Heart right ventricle (tissue), 16 donors: ENCODE results near the gene DENND2A. TPM values are rescaled to one million over a fixed set of nuclear protein-coding genes. Genes with fewer than 3 reads are reported as not detected.
A peak's percentile ranks its signal among the peaks of the same experiment; 100 is the strongest.

ENCODE experiments used
- ATAC-seq, 8 donors: fragments of 200-7000 bp; cut with Tn5 transposase; one replicate each; pipeline ENCODE4 v1.9.1; 2020; ENCODE audit warnings: mild to moderate bottlenecking in 8 of 8, moderate library complexity in 8 of 8, moderate number of reproducible peaks in 1 of 8
- DNase-seq, 2 donors: peaks; one replicate each; pipeline ENCODE4 v3.0.0-alpha.2; 2020
- H3K27ac ChIP-seq, 10 donors: fragments of 200-600 bp; sonication (generic) in 2 of 10; one replicate each; pipeline versions ENCODE4 v1.5.0 to v1.8.0; 2020 to 2022; ENCODE audit warnings: mild to moderate bottlenecking in 3 of 10
- H3K27me3 ChIP-seq, 7 donors: fragments of 200-600 bp; one replicate each; pipeline ENCODE4 v1.8.0; 2021 to 2022; ENCODE audit warnings: mild to moderate bottlenecking in 2 of 7
- H3K36me3 ChIP-seq, 9 donors: fragments of 200-600 bp; sonication (generic) in 1 of 9; one replicate each; pipeline versions ENCODE4 v1.5.0 to v1.8.0; 2020 to 2022; ENCODE audit warnings: mild to moderate bottlenecking in 2 of 9
- H3K4me1 ChIP-seq, 9 donors: fragments of 200-600 bp; sonication (generic) in 1 of 9; one replicate each; pipeline versions ENCODE4 v1.5.0 to v1.8.0; 2020 to 2022; ENCODE audit warnings: mild to moderate bottlenecking in 4 of 9
- H3K4me3 ChIP-seq, 10 donors: fragments of 200-600 bp; sonication (generic) in 2 of 10; one replicate each; pipeline versions ENCODE4 v1.5.0 to v1.8.0; 2020 to 2022; ENCODE audit warnings: mild to moderate bottlenecking in 7 of 10, moderate library complexity in 2 of 10
- H3K9me3 ChIP-seq, 11 donors: fragments of 200-600 bp in 10 of 11; sonication (generic) in 2 of 11; one replicate each; pipeline versions ENCODE4 v1.5.0 to v1.8.0; 2013 to 2022; ENCODE audit warnings: mild to moderate bottlenecking in 2 of 11, control low read depth in 1 of 11, moderate library complexity in 1 of 11
- WGBS, 2 donors: extraction: QIAGEN DNeasy Blood & Tissue Kit; methylation state at CpG; one replicate each; pipeline ENCODE4 v1.1.7; 2013; ENCODE audit warnings: inconsistent platforms in 1 of 2; 5-methylcytosine and 5-hydroxymethylcytosine counted together
- intact Hi-C, 10 donors: fragments of 100-400 bp; cut with DNase I; formaldehyde crosslinking; loops; one replicate each; pipeline versions ENCODE4 v1.11.1 to v1.14.2; 2022
- polyA plus RNA-seq, 2 donors: library from polyadenylated mRNA; stranded (reverse); fragments of 200-250 nt; gene quantifications; one replicate each; pipeline ENCODE4 v1.2.3, GENCODE V29; 2013
- total RNA-seq, 10 donors: library from RNA; stranded (reverse); fragmentation: NEBNext Ultra II Directional in 3 of 10; extraction: Animal tissue kit (Norgen Biotek cat#: 25700) in 3 of 10; gene quantifications; one replicate each; pipeline versions ENCODE4 v1.2.1 to v1.2.4, GENCODE V29; 2021 to 2023
- TF ChIP-seq, protein P1 (sequence below), 9 donors: fragments of 200-600 bp; sonication (generic) in 2 of 9; IDR thresholded peaks; one replicate each; pipeline versions ENCODE4 v1.5.0 to v1.8.0; 2021 to 2022; ENCODE audit warnings: antibody characterized with exemption in 9 of 9, mild to moderate bottlenecking in 5 of 9, moderate library complexity in 1 of 9
- donor health status: Arrhythmogenic right ventricular cardiomyopathy.
- donor health status: ischemic (EF 13 %, LVEDD 7.1; RV severe dilation, severe dysfunction).
- donor health status: healthy with polysubstance abuse.
- donor health status: DM: no; HTN: yes; CAD: no.
- donor health status: DM: no; HTN: no; CAD: no.
- donor health status: ischemic (EF 25% LVEDD 6.9; RV normal size, moderate dysfunction).
- donor health status: ischemic (EF 25% LVEDD 5.7; RV mildly dilated, moderate dysfunction).
- donor health status: healthy.
- donor health status: DM: yes; HTN: yes; CAD: no.
- donor health status: Ischemic cardiomyopathy.
- donor health status: ischemic (EF 35%, LVEDD 5.7; RV mildly dilated, moderate dysfunction).
- donor health status: nonischemic (EF 11% LVEDD 7.7; RV severe dilation, severe dysfunction).
- donor health status: DM: yes; HTN: yes; CAD: no.
- donor health status: PGD.
- donor health status: ischemic (EF 29% LVEDD 5.4; RV normal size, mild dysfunction).
- donor health status: nonischemic (EF 23%, LVEDD 6.1; RV moderate dilation, normal function).

The DENND2A gene
- total and polyA plus RNA-seq, 12 donors: 3.8 to 16.9 (median 9.8) TPM

DNA sequence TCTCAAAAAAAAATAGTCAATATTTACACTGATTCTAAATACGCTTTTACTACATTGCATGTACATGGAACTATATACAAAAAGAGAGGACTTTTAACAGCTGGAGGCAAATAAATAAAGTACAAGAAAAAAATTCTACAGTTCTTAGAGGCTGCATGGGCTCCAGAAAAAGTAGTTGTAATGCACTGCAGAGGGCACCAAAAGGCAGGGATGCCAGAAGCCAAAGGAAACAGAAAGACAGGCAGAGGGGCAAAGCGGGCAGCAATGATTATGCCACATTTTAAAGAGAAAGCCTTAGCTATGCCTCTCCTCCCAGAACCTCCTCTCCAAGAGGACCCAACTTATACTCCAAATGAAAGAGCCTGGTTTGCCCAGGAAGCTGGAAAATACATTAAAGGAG, 20.5 kb upstream of the DENND2A start:
- intact Hi-C loops: no loop called here
- H3K36me3 ChIP-seq: no peaks in the 10 kb centered on the region
- peaks cover 0 to 17% (median 12%) of the 10 kb centered on the region in 9 donors for H3K4me1 ChIP-seq
- ATAC-seq: no peak
- H3K9me3 ChIP-seq: no peaks in the 10 kb centered on the region
- H3K4me3 ChIP-seq: no peak overlapping the region
- H3K27me3 ChIP-seq: peaks cover 0 to 3% (median 0%) of the 10 kb centered on the region in 7 donors
- 73 to 76% methylated on average over 2 of the region's 2 CpGs for WGBS, 2 donors
- no peak overlapping the region for H3K27ac ChIP-seq
- no peak for DNase-seq
- TF ChIP-seq, protein P1, sequence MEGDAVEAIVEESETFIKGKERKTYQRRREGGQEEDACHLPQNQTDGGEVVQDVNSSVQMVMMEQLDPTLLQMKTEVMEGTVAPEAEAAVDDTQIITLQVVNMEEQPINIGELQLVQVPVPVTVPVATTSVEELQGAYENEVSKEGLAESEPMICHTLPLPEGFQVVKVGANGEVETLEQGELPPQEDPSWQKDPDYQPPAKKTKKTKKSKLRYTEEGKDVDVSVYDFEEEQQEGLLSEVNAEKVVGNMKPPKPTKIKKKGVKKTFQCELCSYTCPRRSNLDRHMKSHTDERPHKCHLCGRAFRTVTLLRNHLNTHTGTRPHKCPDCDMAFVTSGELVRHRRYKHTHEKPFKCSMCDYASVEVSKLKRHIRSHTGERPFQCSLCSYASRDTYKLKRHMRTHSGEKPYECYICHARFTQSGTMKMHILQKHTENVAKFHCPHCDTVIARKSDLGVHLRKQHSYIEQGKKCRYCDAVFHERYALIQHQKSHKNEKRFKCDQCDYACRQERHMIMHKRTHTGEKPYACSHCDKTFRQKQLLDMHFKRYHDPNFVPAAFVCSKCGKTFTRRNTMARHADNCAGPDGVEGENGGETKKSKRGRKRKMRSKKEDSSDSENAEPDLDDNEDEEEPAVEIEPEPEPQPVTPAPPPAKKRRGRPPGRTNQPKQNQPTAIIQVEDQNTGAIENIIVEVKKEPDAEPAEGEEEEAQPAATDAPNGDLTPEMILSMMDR (IDR thresholded peaks at IDR 0.05): peak in 1 of 9 donors; percentile 7

DNA sequence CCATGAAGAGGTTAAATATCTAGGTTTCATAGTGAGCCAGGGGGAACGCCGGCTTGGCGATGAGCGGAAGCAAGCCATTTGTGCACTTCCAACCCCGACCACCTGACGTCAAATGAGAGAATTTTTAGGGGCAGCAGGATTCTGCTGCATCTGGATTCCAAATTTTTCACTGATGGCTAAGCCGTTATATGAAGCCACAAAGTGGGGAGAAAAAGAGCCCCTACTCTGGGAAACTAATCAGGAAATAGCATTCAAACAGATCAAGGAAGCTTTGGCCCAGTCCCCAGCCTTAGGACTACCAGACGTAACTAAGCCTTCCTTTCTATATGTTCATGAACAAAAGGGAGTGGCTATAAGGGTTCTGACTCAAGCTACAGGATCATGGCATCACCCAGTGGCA, 19.2 kb upstream of the DENND2A start:
- no peak for DNase-seq
- Histone ChIP-seq H3K9me3 (no peaks in the 10 kb centered on the region), H3K36me3 (no peaks in the 10 kb centered on the region), H3K4me3 (no peak overlapping the region), H3K27ac (no peak overlapping the region), H3K4me1 (peaks cover 0 to 23% (median 18%) of the 10 kb centered on the region in 9 donors), H3K27me3 (peaks cover 0 to 3% (median 0%) of the 10 kb centered on the region in 7 donors)
- intact Hi-C loops: no loop called here
- TF ChIP-seq, protein P1 (IDR thresholded peaks at IDR 0.05): no peak
- 48 to 52% methylated on average over 8 of the region's 8 CpGs for WGBS, 2 donors
- ATAC-seq: no peak

DNA sequence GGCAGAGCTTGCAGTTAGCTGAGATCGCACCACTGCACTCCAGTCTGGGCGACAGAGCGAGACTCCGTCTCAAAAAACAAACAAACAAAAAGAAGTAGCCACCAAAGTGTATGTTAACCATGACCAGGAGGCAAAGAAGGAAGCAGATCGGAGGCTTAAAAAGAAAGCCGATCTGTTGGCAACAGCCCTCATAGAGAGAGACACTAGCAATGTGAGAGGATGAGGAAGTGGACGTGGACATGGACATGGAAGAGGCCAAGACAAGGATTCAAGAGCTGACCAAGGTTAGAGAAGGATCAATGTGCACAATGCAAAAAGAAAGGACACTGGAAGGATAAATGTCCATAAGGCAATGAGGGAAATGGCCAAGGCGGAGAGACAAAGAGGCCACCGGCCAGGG, 17.3 kb upstream of the DENND2A start:
- WGBS, 2 donors: 93 to 96% methylated on average over 9 of the region's 9 CpGs
- no peaks in the 10 kb centered on the region for H3K36me3 ChIP-seq
- intact Hi-C loops: loop anchor here in 1 of 10 donors (2.0 kb wide), 1 partner anchor 135 kb away; no protein-coding TSS in a partner anchor
- ATAC-seq (no peak), DNase-seq (no peak)
- peaks cover 0 to 3% (median 0%) of the 10 kb centered on the region in 7 donors for H3K27me3 ChIP-seq
- H3K4me1 ChIP-seq: peaks cover 0 to 35% (median 24%) of the 10 kb centered on the region in 9 donors
- TF ChIP-seq, protein P1 (IDR thresholded peaks at IDR 0.05): no peak
- no peak overlapping the region for H3K4me3 ChIP-seq
- no peak overlapping the region for H3K27ac ChIP-seq
- no peaks in the 10 kb centered on the region for H3K9me3 ChIP-seq

DNA sequence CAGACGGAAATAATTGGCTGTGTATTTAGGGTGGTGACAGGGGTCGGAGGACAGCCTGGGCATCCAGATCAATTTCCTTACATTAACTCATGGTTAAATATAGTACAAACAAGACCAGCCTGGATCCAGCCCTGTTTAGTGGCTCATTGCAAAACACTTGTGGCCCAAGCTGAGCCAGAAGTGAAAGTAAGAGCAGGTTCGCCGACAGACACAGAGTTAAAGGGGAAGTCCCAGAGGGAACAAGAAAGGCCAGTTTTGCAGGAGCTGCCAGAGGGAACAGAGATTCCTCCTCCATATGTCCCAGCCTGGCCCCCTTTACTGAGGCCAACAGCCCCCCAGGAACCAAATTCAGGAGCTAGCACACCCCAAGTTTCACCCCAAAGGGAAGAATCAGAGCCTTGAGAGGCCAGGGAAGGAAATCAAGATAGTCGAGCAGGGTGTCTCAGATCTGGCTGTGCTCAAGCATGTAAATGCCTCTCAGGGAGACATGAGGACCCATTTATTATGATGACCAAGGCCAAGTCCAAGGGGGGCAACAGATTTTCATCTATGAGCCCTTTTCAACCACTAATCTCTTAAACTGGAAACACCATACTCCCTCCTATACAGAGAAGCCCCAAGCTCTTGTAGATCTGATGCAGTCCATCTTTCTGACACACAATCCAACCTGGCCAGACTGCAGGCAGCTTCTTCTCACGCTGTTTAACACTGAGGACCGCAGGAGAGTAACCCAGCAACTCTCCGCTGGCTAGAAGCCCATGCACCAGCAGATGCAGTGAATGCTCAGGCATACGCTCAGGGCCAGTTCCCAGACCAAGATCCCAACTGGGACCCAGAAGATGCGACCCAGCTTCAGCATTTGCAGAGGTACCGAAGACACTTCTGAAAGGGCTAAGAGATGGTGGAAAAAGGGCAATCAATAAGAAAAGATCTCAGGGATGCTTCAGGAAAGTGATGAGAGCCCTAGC, 16.2 kb upstream of the DENND2A start:
- intact Hi-C loops: loop anchor here in 1 of 10 donors (2.0 kb wide), 1 partner anchor 134 kb away; no protein-coding TSS in a partner anchor
- TF ChIP-seq, protein P1 (IDR thresholded peaks at IDR 0.05): no peak
- WGBS, 2 donors: 45 to 50% methylated on average over 11 of the region's 11 CpGs
- peak overlapping the region in 9 of 10 donors; percentile 8 to 77 (median 63) for H3K27ac ChIP-seq
- peak overlapping the region in 7 of 10 donors; percentile 5 to 45 (median 36) for H3K4me3 ChIP-seq
- ATAC-seq (peak; percentile 59 to 86 (median 72)), DNase-seq (peak in 1 of 2 donors; percentile 54)
- H3K9me3 ChIP-seq: no peaks in the 10 kb centered on the region
- H3K4me1 ChIP-seq: peaks cover 0 to 36% (median 24%) of the 10 kb centered on the region in 9 donors
- no peaks in the 10 kb centered on the region for H3K36me3 ChIP-seq
- H3K27me3 ChIP-seq: peaks cover 0 to 3% (median 0%) of the 10 kb centered on the region in 7 donors
